SK-N-SH (cell line): ENCODE measurements around the gene NUP50. TPM values are rescaled to one million over a fixed set of nuclear protein-coding genes. Genes with fewer than 3 reads are reported as not detected.

Source experiments
- CTCF ChIA-PET: fragments of 300-600, 350-600 bp; formaldehyde crosslinking; extraction: SDS; loops from one replicate; lab custom pipeline; 2021; lab: Yijun Ruan, JAX
- POLR2A ChIA-PET: fragments of 350-600 bp; sonication (Branson Sonifier 250); formaldehyde crosslinking; extraction: SDS; loops from one replicate; lab custom pipeline; 2020; ENCODE audit warnings: antibody characterized with exemption, inconsistent platforms; lab: Yijun Ruan, JAX
- DNase-seq: peaks from one replicate; pipeline ENCODE4 v3.0.0; 2012
- H2AFZ ChIP-seq: fragments of 200-600 bp; sonication (generic); 2 replicates; pipeline ENCODE4 v1.8.1; 2016; ENCODE audit warnings: antibody characterized with exemption, mild to moderate bottlenecking, low read depth
- H3F3A ChIP-seq: fragments of 200-600 bp; sonication (generic); replicated peaks from 2 replicates; pipeline ENCODE3; 2016; ENCODE audit warnings: antibody characterized with exemption, mild to moderate bottlenecking; ENCODE audit not compliant: insufficient read depth
- H3K27ac ChIP-seq, 2 experiments: fragments of 200-500 bp in 1 of 2; fragments of 200-600 bp in 1 of 2; sonication (Bioruptor generic) in 1 of 2; sonication (generic), shearing (Covaris generic) in 1 of 2; 2 replicates each; pipeline versions ENCODE4 v1.5.1 to v1.6.1; 2014 to 2016; ENCODE audit warnings: low read depth in 2 of 2, inconsistent platforms in 1 of 2, low read length in 1 of 2, mild to moderate bottlenecking in 1 of 2, mixed read lengths in 1 of 2
- H3K27me3 ChIP-seq: fragments of 200-600 bp; sonication (generic), shearing (Covaris generic); 2 replicates; pipeline ENCODE4 v1.6.1; 2016; ENCODE audit warnings: mixed run types; ENCODE audit not compliant: insufficient read depth
- H3K36me3 ChIP-seq, 2 experiments: fragments of 200-500 bp in 1 of 2; fragments of 200-600 bp in 1 of 2; sonication (Bioruptor generic) in 1 of 2; sonication (generic) in 1 of 2; replicated peaks in 1 of 2; 2 replicates each; pipeline versions ENCODE3 to v1.5.1; 2014 to 2016; ENCODE audit warnings: low read length in 1 of 2, mild to moderate bottlenecking in 1 of 2; ENCODE audit not compliant: insufficient read depth in 2 of 2, control insufficient read depth in 1 of 2
- H3K4me1 ChIP-seq, 2 experiments: fragments of 200-500 bp in 1 of 2; fragments of 200-600 bp in 1 of 2; sonication (Bioruptor generic) in 1 of 2; sonication (generic), shearing (Covaris generic) in 1 of 2; 2 replicates each; pipeline versions ENCODE4 v1.5.1 to v1.6.1; 2014 to 2016; ENCODE audit warnings: low read depth in 1 of 2, low read length in 1 of 2, mixed run types in 1 of 2; ENCODE audit not compliant: insufficient read depth in 2 of 2, control insufficient read depth in 1 of 2
- H3K4me2 ChIP-seq: fragments of 200-600 bp; sonication (generic), shearing (Covaris generic); 2 replicates; pipeline ENCODE4 v1.6.1; 2017; ENCODE audit warnings: mixed run types
- H3K4me3 ChIP-seq, 2 experiments: fragments of 200-500 bp in 1 of 2; fragments of 200-600 bp in 1 of 2; sonication (Bioruptor generic) in 1 of 2; sonication (generic), shearing (Covaris generic) in 1 of 2; 2 replicates each; pipeline versions ENCODE4 v1.5.1 to v1.8.1; 2014 to 2016; ENCODE audit warnings: low read depth in 2 of 2, inconsistent platforms in 1 of 2, low read length in 1 of 2, mild to moderate bottlenecking in 1 of 2, mixed read lengths in 1 of 2, moderate library complexity in 1 of 2
- H3K79me2 ChIP-seq: fragments of 200-600 bp; sonication (generic); 2 replicates; pipeline ENCODE4 v1.8.1; 2017; ENCODE audit warnings: mild to moderate bottlenecking; ENCODE audit not compliant: insufficient read depth
- H3K9ac ChIP-seq: fragments of 200-600 bp; sonication (generic); 2 replicates; pipeline ENCODE4 v1.6.1; 2017; ENCODE audit warnings: mixed run types
- H3K9me2 ChIP-seq: fragments of 200-600 bp; sonication (generic); 2 replicates; pipeline ENCODE4 v1.6.1; 2017; ENCODE audit warnings: mixed run types
- H3K9me3 ChIP-seq: fragments of 200-600 bp; sonication (generic); 2 replicates; pipeline ENCODE4 v1.6.1; 2017; ENCODE audit warnings: mixed run types, mild to moderate bottlenecking, moderate library complexity
- H4K20me1 ChIP-seq: fragments of 200-600 bp; sonication (generic); 2 replicates; pipeline ENCODE4 v1.6.1; 2017; ENCODE audit warnings: mild to moderate bottlenecking, mixed run types; ENCODE audit not compliant: insufficient read depth
- CHD2 ChIP-seq: fragments of 150-350 bp; IDR thresholded peaks from 2 replicates; pipeline ENCODE4 v1.6.1; 2018; ENCODE audit warnings: low read length; ENCODE audit not compliant: partially characterized antibody
- ELF1 ChIP-seq: IDR thresholded peaks from 2 replicates; pipeline ENCODE4 v1.4.0; 2012
- EP300 ChIP-seq, 2 experiments: IDR thresholded peaks; 2 replicates each; pipeline versions ENCODE4 v1.4.0 to v1.6.1; 2012; ENCODE audit warnings: borderline replicate concordance in 1 of 2, low read depth in 1 of 2, low read length in 1 of 2
- EZH2phosphoT487 ChIP-seq: fragments of 200-600 bp; sonication (generic); IDR thresholded peaks from 2 replicates; pipeline ENCODE4 v1.6.1; 2017; ENCODE audit warnings: low read depth, mixed run types, mild to moderate bottlenecking, antibody characterized with exemption, moderate library complexity, borderline replicate concordance
- MEF2A ChIP-seq: IDR thresholded peaks from 2 replicates; pipeline ENCODE4 v1.4.0; 2012; ENCODE audit warnings: low read depth, borderline replicate concordance
- MXI1 ChIP-seq: IDR thresholded peaks from 2 replicates; pipeline ENCODE4 v1.6.1; 2012; ENCODE audit warnings: mild to moderate bottlenecking, low read depth, low read length, improper control_type of control experiment
- SIN3A ChIP-seq: IDR thresholded peaks from 2 replicates; pipeline ENCODE4 v1.6.1; 2012; ENCODE audit warnings: low read depth, mild to moderate bottlenecking, low read length, moderate library complexity, borderline replicate concordance
- SMC3 ChIP-seq: IDR thresholded peaks from 2 replicates; pipeline ENCODE4 v1.6.1; 2012; ENCODE audit warnings: low read depth, low read length, improper control_type of control experiment
- WGBS: methylation state at CpG from one replicate; pipeline ENCODE4 v1.1.6; 2017; ENCODE audit warnings: low lambda C conversion rate; 5-methylcytosine and 5-hydroxymethylcytosine counted together
- polyA plus RNA-seq, 3 experiments: library from polyadenylated mRNA; depleted of rRNA; stranded (reverse); fragments of >200 nt; gene quantifications; 2 replicates each; pipeline ENCODE4 v1.2.3, GENCODE V29; 2012
- TF ChIP-seq, protein P1 (sequence below): IDR thresholded peaks from 2 replicates; pipeline ENCODE4 v1.4.0; 2012; ENCODE audit warnings: low read depth
- TF ChIP-seq, protein P2 (sequence below): fragments of 200-600 bp; sonication (generic); IDR thresholded peaks from 2 replicates; pipeline ENCODE4 v1.6.1; 2017; ENCODE audit warnings: antibody characterized with exemption, mild to moderate bottlenecking, moderate library complexity
- TF ChIP-seq, protein P3 (sequence below): IDR thresholded peaks from 2 replicates; pipeline ENCODE4 v1.4.0; 2012; ENCODE audit warnings: low read depth, borderline replicate concordance
- TF ChIP-seq, protein P4 (sequence below): IDR thresholded peaks from 2 replicates; pipeline ENCODE4 v1.6.1; 2012; ENCODE audit warnings: mild to moderate bottlenecking, low read depth, low read length, moderate library complexity
- TF ChIP-seq, protein P5 (sequence below): fragments of 150-350 bp; IDR thresholded peaks from 2 replicates; pipeline ENCODE4 v1.6.1; 2017; ENCODE audit warnings: antibody characterized with exemption, low read length, low read depth, borderline replicate concordance
- TF ChIP-seq, protein P6 (sequence below): IDR thresholded peaks from 2 replicates; pipeline ENCODE4 v1.4.0; 2012; ENCODE audit warnings: low read depth, borderline replicate concordance
- TF ChIP-seq, protein P7 (sequence below): fragments of 150-350 bp; IDR thresholded peaks from 2 replicates; pipeline ENCODE4 v1.6.1; 2016; ENCODE audit warnings: mild to moderate bottlenecking, low read depth, low read length

NUP50 gene
- polyA plus RNA-seq, 1 of the 3 experiments (the other 2 are of a cell fraction): 4.7 TPM

DNA sequence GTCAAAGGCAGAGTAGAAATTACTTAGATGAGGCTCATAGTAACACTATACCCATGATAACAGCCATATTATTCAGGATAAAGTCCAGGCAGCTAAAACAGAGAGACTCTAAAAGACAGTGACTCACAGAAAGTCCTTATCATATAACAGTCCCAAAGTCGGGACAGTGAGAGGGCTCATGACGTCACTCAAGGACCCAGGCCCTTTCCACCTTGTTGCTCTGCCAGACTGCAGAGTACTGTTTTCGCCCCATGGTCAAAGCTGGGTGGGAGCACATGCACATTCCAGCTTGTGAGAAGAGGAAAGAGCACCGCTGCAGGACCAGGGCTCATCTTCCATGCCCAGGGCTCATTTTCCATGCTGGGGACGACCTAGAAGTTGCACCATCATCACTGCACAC, 29.4 kb upstream of the NUP50 start:
- no peaks in the 10 kb centered on the region for H3K9me3 ChIP-seq
- H3K27ac ChIP-seq: no peak overlapping the region
- TF ChIP-seq SMC3: no peak
- TF ChIP-seq, protein P1, sequence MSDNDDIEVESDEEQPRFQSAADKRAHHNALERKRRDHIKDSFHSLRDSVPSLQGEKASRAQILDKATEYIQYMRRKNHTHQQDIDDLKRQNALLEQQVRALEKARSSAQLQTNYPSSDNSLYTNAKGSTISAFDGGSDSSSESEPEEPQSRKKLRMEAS: no peak
- TF ChIP-seq, protein P2, sequence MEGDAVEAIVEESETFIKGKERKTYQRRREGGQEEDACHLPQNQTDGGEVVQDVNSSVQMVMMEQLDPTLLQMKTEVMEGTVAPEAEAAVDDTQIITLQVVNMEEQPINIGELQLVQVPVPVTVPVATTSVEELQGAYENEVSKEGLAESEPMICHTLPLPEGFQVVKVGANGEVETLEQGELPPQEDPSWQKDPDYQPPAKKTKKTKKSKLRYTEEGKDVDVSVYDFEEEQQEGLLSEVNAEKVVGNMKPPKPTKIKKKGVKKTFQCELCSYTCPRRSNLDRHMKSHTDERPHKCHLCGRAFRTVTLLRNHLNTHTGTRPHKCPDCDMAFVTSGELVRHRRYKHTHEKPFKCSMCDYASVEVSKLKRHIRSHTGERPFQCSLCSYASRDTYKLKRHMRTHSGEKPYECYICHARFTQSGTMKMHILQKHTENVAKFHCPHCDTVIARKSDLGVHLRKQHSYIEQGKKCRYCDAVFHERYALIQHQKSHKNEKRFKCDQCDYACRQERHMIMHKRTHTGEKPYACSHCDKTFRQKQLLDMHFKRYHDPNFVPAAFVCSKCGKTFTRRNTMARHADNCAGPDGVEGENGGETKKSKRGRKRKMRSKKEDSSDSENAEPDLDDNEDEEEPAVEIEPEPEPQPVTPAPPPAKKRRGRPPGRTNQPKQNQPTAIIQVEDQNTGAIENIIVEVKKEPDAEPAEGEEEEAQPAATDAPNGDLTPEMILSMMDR: no peak
- TF ChIP-seq MXI1: no peak
- TF ChIP-seq, protein P3, sequence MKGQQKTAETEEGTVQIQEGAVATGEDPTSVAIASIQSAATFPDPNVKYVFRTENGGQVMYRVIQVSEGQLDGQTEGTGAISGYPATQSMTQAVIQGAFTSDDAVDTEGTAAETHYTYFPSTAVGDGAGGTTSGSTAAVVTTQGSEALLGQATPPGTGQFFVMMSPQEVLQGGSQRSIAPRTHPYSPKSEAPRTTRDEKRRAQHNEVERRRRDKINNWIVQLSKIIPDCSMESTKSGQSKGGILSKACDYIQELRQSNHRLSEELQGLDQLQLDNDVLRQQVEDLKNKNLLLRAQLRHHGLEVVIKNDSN: no peak
- TF ChIP-seq EP300 (IDR thresholded peaks at IDR 0.05; ENCODE audit: borderline replicate concordance in 1 of 2, low read depth in 1 of 2, low read length in 1 of 2): no peak
- TF ChIP-seq MEF2A: no peak
- TF ChIP-seq, protein P4, sequence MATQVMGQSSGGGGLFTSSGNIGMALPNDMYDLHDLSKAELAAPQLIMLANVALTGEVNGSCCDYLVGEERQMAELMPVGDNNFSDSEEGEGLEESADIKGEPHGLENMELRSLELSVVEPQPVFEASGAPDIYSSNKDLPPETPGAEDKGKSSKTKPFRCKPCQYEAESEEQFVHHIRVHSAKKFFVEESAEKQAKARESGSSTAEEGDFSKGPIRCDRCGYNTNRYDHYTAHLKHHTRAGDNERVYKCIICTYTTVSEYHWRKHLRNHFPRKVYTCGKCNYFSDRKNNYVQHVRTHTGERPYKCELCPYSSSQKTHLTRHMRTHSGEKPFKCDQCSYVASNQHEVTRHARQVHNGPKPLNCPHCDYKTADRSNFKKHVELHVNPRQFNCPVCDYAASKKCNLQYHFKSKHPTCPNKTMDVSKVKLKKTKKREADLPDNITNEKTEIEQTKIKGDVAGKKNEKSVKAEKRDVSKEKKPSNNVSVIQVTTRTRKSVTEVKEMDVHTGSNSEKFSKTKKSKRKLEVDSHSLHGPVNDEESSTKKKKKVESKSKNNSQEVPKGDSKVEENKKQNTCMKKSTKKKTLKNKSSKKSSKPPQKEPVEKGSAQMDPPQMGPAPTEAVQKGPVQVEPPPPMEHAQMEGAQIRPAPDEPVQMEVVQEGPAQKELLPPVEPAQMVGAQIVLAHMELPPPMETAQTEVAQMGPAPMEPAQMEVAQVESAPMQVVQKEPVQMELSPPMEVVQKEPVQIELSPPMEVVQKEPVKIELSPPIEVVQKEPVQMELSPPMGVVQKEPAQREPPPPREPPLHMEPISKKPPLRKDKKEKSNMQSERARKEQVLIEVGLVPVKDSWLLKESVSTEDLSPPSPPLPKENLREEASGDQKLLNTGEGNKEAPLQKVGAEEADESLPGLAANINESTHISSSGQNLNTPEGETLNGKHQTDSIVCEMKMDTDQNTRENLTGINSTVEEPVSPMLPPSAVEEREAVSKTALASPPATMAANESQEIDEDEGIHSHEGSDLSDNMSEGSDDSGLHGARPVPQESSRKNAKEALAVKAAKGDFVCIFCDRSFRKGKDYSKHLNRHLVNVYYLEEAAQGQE: no peak
- TF ChIP-seq CHD2: no peak
- TF ChIP-seq, protein P5, sequence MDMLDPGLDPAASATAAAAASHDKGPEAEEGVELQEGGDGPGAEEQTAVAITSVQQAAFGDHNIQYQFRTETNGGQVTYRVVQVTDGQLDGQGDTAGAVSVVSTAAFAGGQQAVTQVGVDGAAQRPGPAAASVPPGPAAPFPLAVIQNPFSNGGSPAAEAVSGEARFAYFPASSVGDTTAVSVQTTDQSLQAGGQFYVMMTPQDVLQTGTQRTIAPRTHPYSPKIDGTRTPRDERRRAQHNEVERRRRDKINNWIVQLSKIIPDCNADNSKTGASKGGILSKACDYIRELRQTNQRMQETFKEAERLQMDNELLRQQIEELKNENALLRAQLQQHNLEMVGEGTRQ: no peak
- TF ChIP-seq, protein P6, sequence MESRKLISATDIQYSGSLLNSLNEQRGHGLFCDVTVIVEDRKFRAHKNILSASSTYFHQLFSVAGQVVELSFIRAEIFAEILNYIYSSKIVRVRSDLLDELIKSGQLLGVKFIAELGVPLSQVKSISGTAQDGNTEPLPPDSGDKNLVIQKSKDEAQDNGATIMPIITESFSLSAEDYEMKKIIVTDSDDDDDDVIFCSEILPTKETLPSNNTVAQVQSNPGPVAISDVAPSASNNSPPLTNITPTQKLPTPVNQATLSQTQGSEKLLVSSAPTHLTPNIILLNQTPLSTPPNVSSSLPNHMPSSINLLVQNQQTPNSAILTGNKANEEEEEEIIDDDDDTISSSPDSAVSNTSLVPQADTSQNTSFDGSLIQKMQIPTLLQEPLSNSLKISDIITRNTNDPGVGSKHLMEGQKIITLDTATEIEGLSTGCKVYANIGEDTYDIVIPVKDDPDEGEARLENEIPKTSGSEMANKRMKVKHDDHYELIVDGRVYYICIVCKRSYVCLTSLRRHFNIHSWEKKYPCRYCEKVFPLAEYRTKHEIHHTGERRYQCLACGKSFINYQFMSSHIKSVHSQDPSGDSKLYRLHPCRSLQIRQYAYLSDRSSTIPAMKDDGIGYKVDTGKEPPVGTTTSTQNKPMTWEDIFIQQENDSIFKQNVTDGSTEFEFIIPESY: no peak
- no peak for TF ChIP-seq ELF1
- no peak for TF ChIP-seq SIN3A
- TF ChIP-seq, protein P7, sequence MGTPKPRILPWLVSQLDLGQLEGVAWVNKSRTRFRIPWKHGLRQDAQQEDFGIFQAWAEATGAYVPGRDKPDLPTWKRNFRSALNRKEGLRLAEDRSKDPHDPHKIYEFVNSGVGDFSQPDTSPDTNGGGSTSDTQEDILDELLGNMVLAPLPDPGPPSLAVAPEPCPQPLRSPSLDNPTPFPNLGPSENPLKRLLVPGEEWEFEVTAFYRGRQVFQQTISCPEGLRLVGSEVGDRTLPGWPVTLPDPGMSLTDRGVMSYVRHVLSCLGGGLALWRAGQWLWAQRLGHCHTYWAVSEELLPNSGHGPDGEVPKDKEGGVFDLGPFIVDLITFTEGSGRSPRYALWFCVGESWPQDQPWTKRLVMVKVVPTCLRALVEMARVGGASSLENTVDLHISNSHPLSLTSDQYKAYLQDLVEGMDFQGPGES: no peak
- TF ChIP-seq EZH2phosphoT487: no peak
- H3K9me2 ChIP-seq: no peaks in the 10 kb centered on the region
- H3K36me3 ChIP-seq: peaks cover 13 to 17% of the 10 kb centered on the region in 2 experiments
- no peaks in the 10 kb centered on the region for H4K20me1 ChIP-seq
- H3K4me3 ChIP-seq: no peak overlapping the region; a peak in 1 of 4 replicates
- ChIA-PET POLR2A (no interaction called here), CTCF (interaction anchor here (1.2 kb wide), 1 partner anchor 9 kb away, joined by 3 read pairs; no protein-coding TSS in a partner anchor)
- H3K9ac ChIP-seq: no peak overlapping the region
- H3K4me1 ChIP-seq: no peaks in the 10 kb centered on the region
- 80% methylated on average over 1 of the region's 5 CpGs for WGBS
- no peak for DNase-seq
- H3K27me3 ChIP-seq: no peaks in the 10 kb centered on the region
- H3K4me2 ChIP-seq: no peak overlapping the region
- H2AFZ ChIP-seq: no peak overlapping the region
- no peaks in the 10 kb centered on the region for H3K79me2 ChIP-seq
- no peaks in the 10 kb centered on the region for H3F3A ChIP-seq
